ENCODE measurements around the gene COX7A2L. TPM values are rescaled to one million over a fixed set of nuclear protein-coding genes. Genes with fewer than 3 reads are reported as not detected.
"Not testable (repeated sequence)": the region's sequence is repeated elsewhere in the genome, so short reads cannot be mapped to it uniquely, and the experiment has no call there.

Gene COX7A2L
- total RNA-seq, 2 experiments from 2014 or later = 113 to 115 TPM

- intact Hi-C loops (cut with micrococcal nuclease) = no loop called here
- H3K4me3 Mint-ChIP-seq = no peak overlapping the region
- ChIA-PET POLR2A (no interaction called here), CTCF (no interaction called here)
- H3K27me3 Mint-ChIP-seq = no peaks in the 10 kb centered on the region
- no peak for TF ChIP-seq CTCF (IDR thresholded peaks at IDR 0.05)
- H3K4me1 Mint-ChIP-seq (ENCODE audit: low read depth) = no peaks in the 10 kb centered on the region
- ATAC-seq = no peak
- H3K27ac Mint-ChIP-seq = no peak overlapping the region
- no peaks in the 10 kb centered on the region for H3K36me3 Mint-ChIP-seq (ENCODE audit: low read depth)
- H3K9me3 Mint-ChIP-seq = no peaks in the 10 kb centered on the region
- no peak for DNase-seq
Observed at GRCh38 chr2:42382144-42382543, 21.1 kb upstream of the COX7A2L start.

- POLR2A ChIA-PET; DNase-seq; intact Hi-C loops (cut with micrococcal nuclease); H3K4me3 Mint-ChIP-seq; CTCF ChIA-PET; H3K9me3 Mint-ChIP-seq; H3K4me1 Mint-ChIP-seq (ENCODE audit: low read depth); H3K27me3 Mint-ChIP-seq; H3K27ac Mint-ChIP-seq; ATAC-seq; H3K36me3 Mint-ChIP-seq (ENCODE audit: low read depth): not testable (repeated sequence)
Observed at GRCh38 chr2:42380026-42380425, 19.0 kb upstream of the COX7A2L start.

GRCh38 chr2:42378415-42378814 lies 17.4 kb upstream of the COX7A2L start:
- intact Hi-C loops (cut with micrococcal nuclease) = no loop called here
- H3K9me3 Mint-ChIP-seq = no peaks in the 10 kb centered on the region
- no peak overlapping the region for H3K4me3 Mint-ChIP-seq
- ChIA-PET CTCF (no interaction called here), POLR2A (no interaction called here)
- DNase-seq = no peak
- no peaks in the 10 kb centered on the region for H3K27me3 Mint-ChIP-seq
- H3K4me1 Mint-ChIP-seq (ENCODE audit: low read depth) = no peaks in the 10 kb centered on the region
- no peak overlapping the region for H3K27ac Mint-ChIP-seq
- TF ChIP-seq CTCF (IDR thresholded peaks at IDR 0.05) = no peak
- ATAC-seq = no peak
- no peaks in the 10 kb centered on the region for H3K36me3 Mint-ChIP-seq (ENCODE audit: low read depth)

- H3K27me3 Mint-ChIP-seq = no peaks in the 10 kb centered on the region
- DNase-seq (no peak), ATAC-seq (no peak)
- H3K36me3 Mint-ChIP-seq (ENCODE audit: low read depth) = no peaks in the 10 kb centered on the region
- H3K4me1 Mint-ChIP-seq (ENCODE audit: low read depth) = no peaks in the 10 kb centered on the region
- H3K27ac Mint-ChIP-seq = no peak overlapping the region
- H3K4me3 Mint-ChIP-seq = no peak overlapping the region
- TF ChIP-seq CTCF (IDR thresholded peaks at IDR 0.05) = no peak
- H3K9me3 Mint-ChIP-seq = no peaks in the 10 kb centered on the region
- intact Hi-C loops (cut with micrococcal nuclease) = no loop called here
- POLR2A ChIA-PET = no interaction called here
- CTCF ChIA-PET = no interaction called here
Observed at GRCh38 chr2:42376758-42377157, 15.7 kb upstream of the COX7A2L start.

GRCh38 chr2:42372474-42373200 lies 11.6 kb upstream of the COX7A2L start:
- no peaks in the 10 kb centered on the region for H3K27me3 Mint-ChIP-seq
- H3K9me3 Mint-ChIP-seq = no peaks in the 10 kb centered on the region
- ATAC-seq (no peak), DNase-seq (no peak)
- H3K27ac Mint-ChIP-seq = no peak overlapping the region
- H3K4me3 Mint-ChIP-seq = no peak overlapping the region
- no peak for TF ChIP-seq CTCF (IDR thresholded peaks at IDR 0.05)
- no peaks in the 10 kb centered on the region for H3K36me3 Mint-ChIP-seq (ENCODE audit: low read depth)
- ChIA-PET POLR2A (no interaction called here), CTCF (interaction anchor here (1.3 kb wide), 1 partner anchor 9 kb away, joined by 3 read pairs; no protein-coding TSS in a partner anchor)
- intact Hi-C loops (cut with micrococcal nuclease) = no loop called here
- peaks cover 2% of the 10 kb centered on the region for H3K4me1 Mint-ChIP-seq (ENCODE audit: low read depth)

Data from activated CD8-positive, alpha-beta T cell treated with anti-CD3 and anti-CD28 coated beads for 36 hours (primary cell).